ENCODE results near the gene SUN1.

SUN1 gene

GRCh38 chr7:877312-878232, 45.3 kb downstream of the SUN1 start:
- no peak for DNase-seq (ENCODE audit: low read depth in 2 of 2)

- no peak for DNase-seq (ENCODE audit: low read depth in 2 of 2)
These were observed 46.8 kb downstream of the SUN1 start for GRCh38 chr7:879093-879492.

GRCh38 chr7:879706-880105, 47.4 kb downstream of the SUN1 start:
- DNase-seq (ENCODE audit: low read depth in 2 of 2), result no peak

GRCh38 chr7:880450-880849, 48.2 kb downstream of the SUN1 start:
- no peak for DNase-seq (ENCODE audit: low read depth in 2 of 2)

- no peak for DNase-seq (ENCODE audit: low read depth in 2 of 2)
These were observed 49.4 kb downstream of the SUN1 start for GRCh38 chr7:881441-882234.

GRCh38 chr7:882336-883035, 50.2 kb downstream of the SUN1 start:
- no peak for DNase-seq (ENCODE audit: low read depth in 2 of 2)

- no peak for DNase-seq (ENCODE audit: low read depth in 2 of 2)
These were observed 51.1 kb downstream of the SUN1 start for GRCh38 chr7:883055-884021.

- DNase-seq (ENCODE audit: low read depth in 2 of 2), result no peak
These were observed 52.1 kb downstream of the SUN1 start for GRCh38 chr7:884191-885003.

GRCh38 chr7:885261-885892, 53.1 kb downstream of the SUN1 start:
- DNase-seq (ENCODE audit: low read depth in 2 of 2), result no peak

GRCh38 chr7:885893-886625, 53.8 kb downstream of the SUN1 start:
- no peak for DNase-seq (ENCODE audit: low read depth in 2 of 2)

GRCh38 chr7:886626-887487, 54.6 kb downstream of the SUN1 start:
- DNase-seq (ENCODE audit: low read depth in 2 of 2), result no peak

GRCh38 chr7:887488-887820, 55.2 kb downstream of the SUN1 start:
- no peak for DNase-seq (ENCODE audit: low read depth in 2 of 2)

- DNase-seq (ENCODE audit: low read depth in 2 of 2), result no peak
These were observed 56.1 kb downstream of the SUN1 start for GRCh38 chr7:888081-889024.

- no peak for DNase-seq (ENCODE audit: low read depth in 2 of 2)
These were observed 56.7 kb downstream of the SUN1 start for GRCh38 chr7:889025-889390.

GRCh38 chr7:889391-889790, 57.1 kb downstream of the SUN1 start:
- no peak for DNase-seq (ENCODE audit: low read depth in 2 of 2)

GRCh38 chr7:890868-891267, 58.6 kb downstream of the SUN1 start:
- no peak for DNase-seq (ENCODE audit: low read depth in 2 of 2)

- DNase-seq (ENCODE audit: low read depth in 2 of 2), result no peak
These were observed 59.0 kb downstream of the SUN1 start for GRCh38 chr7:891291-891690.
